Measurements from ENCODE around the gene CYP11A1. TPM values are rescaled to one million over a fixed set of nuclear protein-coding genes. Genes with fewer than 3 reads are reported as not detected.

Gene CYP11A1
- total RNA-seq, 1 donor from 2014 or later: not detected

GRCh38 chr15:74306781-74307217 lies 60.6 kb downstream of the CYP11A1 start:
- DNase-seq: no peak
- Mint-ChIP-seq H3K4me3 (no peak overlapping the region), H3K36me3 (ENCODE audit: low read depth) (no peaks in the 10 kb centered on the region), H3K4me1 (no peaks in the 10 kb centered on the region), H3K27ac (no peak overlapping the region), H3K9me3 (no peaks in the 10 kb centered on the region), H3K27me3 (peaks cover 44% of the 10 kb centered on the region)
- TF ChIP-seq CTCF (IDR thresholded peaks at IDR 0.05): no peak
- ChIA-PET POLR2A (no interaction called here), CTCF (interaction anchor here (1.2 kb wide), 1 partner anchor 342 kb away, joined by 3 read pairs; no protein-coding TSS in a partner anchor)
- ATAC-seq (ENCODE audit: low read depth): no peak
- intact Hi-C loops (cut with micrococcal nuclease): no loop called here

- CTCF ChIA-PET: no interaction called here
- POLR2A ChIA-PET: no interaction called here
- Mint-ChIP-seq H3K4me3 (no peak overlapping the region), H3K36me3 (ENCODE audit: low read depth) (no peaks in the 10 kb centered on the region), H3K27ac (no peak overlapping the region), H3K27me3 (peaks cover 54% of the 10 kb centered on the region), H3K4me1 (no peaks in the 10 kb centered on the region), H3K9me3 (no peaks in the 10 kb centered on the region)
- no peak for ATAC-seq (ENCODE audit: low read depth)
- no peak for DNase-seq
- intact Hi-C loops (cut with micrococcal nuclease): no loop called here
- no peak for TF ChIP-seq CTCF (IDR thresholded peaks at IDR 0.05)
These were observed 61.8 kb downstream of the CYP11A1 start for GRCh38 chr15:74305687-74306086.

DNA sequence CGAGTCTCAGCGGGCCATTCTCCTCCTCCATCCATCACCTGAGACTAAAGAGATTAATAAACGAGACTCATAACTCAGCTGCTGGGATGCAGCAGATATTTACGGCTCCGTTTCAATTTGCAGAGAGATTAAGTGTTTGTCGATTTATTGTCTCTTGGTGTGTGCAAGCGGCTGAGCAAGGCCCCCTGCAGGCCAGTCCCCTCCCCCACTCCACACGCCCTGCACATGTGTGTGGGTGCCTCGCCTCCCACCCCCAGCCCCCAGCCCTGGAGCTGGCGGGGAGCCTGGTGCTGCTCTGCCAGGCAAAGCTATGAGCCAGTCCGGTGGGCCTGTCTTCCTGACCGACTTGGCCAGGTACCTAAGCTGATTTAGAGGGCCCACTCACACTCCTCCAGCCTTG lies 63.0 kb downstream of the CYP11A1 start:
- Mint-ChIP-seq H3K4me3 (no peak overlapping the region), H3K9me3 (no peaks in the 10 kb centered on the region), H3K27me3 (peaks cover 57% of the 10 kb centered on the region), H3K4me1 (no peaks in the 10 kb centered on the region), H3K27ac (no peak overlapping the region), H3K36me3 (ENCODE audit: low read depth) (no peaks in the 10 kb centered on the region)
- POLR2A ChIA-PET: interaction anchor here (0.6 kb wide), 1 partner anchor 178 kb away, joined by 8 read pairs; no protein-coding TSS in a partner anchor
- ATAC-seq (ENCODE audit: low read depth): no peak
- no peak for TF ChIP-seq CTCF (IDR thresholded peaks at IDR 0.05)
- intact Hi-C loops (cut with micrococcal nuclease): no loop called here
- DNase-seq: no peak
- CTCF ChIA-PET: interaction anchor here (1.4 kb wide), 1 partner anchor 331 kb away, joined by 3 read pairs; no protein-coding TSS in a partner anchor

DNA sequence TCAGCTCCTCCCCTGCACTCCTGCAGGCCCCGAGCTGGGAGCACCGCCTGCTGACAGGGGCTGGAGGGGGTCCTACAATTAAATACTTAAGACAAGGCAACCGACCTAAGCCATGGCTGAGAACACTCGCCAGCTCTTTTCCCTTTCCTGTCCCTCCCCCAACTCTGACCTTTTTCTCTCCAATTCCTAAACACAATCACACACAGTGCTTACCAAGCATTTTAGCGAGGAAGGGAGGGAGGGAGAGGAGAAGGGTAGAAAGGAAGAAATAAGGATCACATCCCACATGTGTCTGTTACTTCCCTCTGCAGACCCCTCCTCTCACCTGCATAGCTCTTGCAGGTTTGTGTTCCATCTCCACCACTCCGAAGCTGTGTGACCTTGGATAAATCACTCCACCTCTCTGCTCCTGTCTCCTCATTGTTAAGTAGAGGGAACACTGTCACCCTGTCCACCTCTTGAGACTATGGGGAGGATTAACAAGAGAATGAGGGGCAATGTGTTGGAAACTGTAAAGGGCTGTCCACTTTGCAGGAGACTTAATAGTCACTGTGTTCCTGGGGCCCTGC lies 63.6 kb downstream of the CYP11A1 start:
- ATAC-seq (ENCODE audit: low read depth): no peak
- Mint-ChIP-seq H3K27me3 (peaks cover 53% of the 10 kb centered on the region), H3K4me3 (no peak overlapping the region), H3K9me3 (no peaks in the 10 kb centered on the region), H3K4me1 (no peaks in the 10 kb centered on the region), H3K27ac (no peak overlapping the region), H3K36me3 (ENCODE audit: low read depth) (no peaks in the 10 kb centered on the region)
- no peak for TF ChIP-seq CTCF (IDR thresholded peaks at IDR 0.05)
- no peak for DNase-seq
- intact Hi-C loops (cut with micrococcal nuclease): loop anchor here (1.0 kb wide), 2 partner anchors 177 to 331 kb away; no protein-coding TSS in a partner anchor
- ChIA-PET POLR2A (no interaction called here), CTCF (interaction anchor here (1.4 kb wide), 1 partner anchor 331 kb away, joined by 3 read pairs; no protein-coding TSS in a partner anchor)

DNA sequence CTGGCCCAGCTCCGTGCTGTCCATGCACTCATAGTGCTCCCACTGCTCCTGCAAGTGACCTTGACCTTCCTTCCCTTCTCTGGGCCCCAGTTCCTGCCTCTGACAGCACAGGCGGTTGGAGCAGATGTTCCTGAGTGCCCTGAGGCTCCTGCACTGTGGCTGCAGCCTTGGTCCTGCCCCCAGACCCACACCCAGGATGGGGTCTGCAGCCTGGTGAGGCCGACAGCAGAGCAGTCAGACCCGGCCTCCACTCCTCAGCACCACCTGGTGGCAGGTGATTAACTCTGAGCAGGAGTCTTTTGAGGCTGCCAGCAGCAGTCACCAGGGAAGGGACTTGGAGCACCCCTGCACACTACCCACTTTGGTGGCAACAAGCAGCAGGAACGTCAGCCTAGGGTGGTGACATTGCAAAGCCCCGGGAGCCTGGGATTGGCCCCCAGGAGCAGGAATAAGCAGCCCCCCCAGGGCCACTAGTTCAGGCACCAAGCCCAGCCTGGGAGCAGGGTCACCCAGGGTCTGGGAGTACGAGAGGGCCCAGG lies 64.6 kb downstream of the CYP11A1 start:
- H3K27ac Mint-ChIP-seq: no peak overlapping the region

More for the DNA sequence above, 64.6 kb downstream of the CYP11A1 start:
- Mint-ChIP-seq H3K36me3 (ENCODE audit: low read depth) (no peaks in the 10 kb centered on the region), H3K9me3 (no peaks in the 10 kb centered on the region), H3K27me3 (peaks cover 49% of the 10 kb centered on the region), H3K4me1 (no peaks in the 10 kb centered on the region), H3K4me3 (no peak overlapping the region)
- no peak for TF ChIP-seq CTCF (IDR thresholded peaks at IDR 0.05)
- ChIA-PET POLR2A (no interaction called here), CTCF (no interaction called here)
- ATAC-seq (ENCODE audit: low read depth): peak; percentile 31
- peak; percentile 37 for DNase-seq
- intact Hi-C loops (cut with micrococcal nuclease): loop anchor here (1.0 kb wide), 2 partner anchors 176 to 330 kb away; no protein-coding TSS in a partner anchor
